Ovary (tissue), 3 donors: ENCODE results near the gene SH3GLB2.

ENCODE experiments used
- POLR2A ChIP-seq: fragments of 450-650 bp; IDR thresholded peaks from one replicate; pipeline ENCODE4 v1.6.1; 2017; ENCODE audit warnings: antibody characterized with exemption, mild to moderate bottlenecking, moderate library complexity
- TF ChIP-seq, protein P1 (sequence below), 3 donors: fragments of 450-650 bp in 2 of 3; fragments of 200-600 bp in 1 of 3; IDR thresholded peaks; one replicate each; pipeline versions ENCODE4 v1.5.1 to v1.8.0; 2016 to 2022; ENCODE audit warnings: antibody characterized with exemption in 3 of 3, mild to moderate bottlenecking in 1 of 3
- donor health status: DM: no; HTN: no; CAD: no.

DNA sequence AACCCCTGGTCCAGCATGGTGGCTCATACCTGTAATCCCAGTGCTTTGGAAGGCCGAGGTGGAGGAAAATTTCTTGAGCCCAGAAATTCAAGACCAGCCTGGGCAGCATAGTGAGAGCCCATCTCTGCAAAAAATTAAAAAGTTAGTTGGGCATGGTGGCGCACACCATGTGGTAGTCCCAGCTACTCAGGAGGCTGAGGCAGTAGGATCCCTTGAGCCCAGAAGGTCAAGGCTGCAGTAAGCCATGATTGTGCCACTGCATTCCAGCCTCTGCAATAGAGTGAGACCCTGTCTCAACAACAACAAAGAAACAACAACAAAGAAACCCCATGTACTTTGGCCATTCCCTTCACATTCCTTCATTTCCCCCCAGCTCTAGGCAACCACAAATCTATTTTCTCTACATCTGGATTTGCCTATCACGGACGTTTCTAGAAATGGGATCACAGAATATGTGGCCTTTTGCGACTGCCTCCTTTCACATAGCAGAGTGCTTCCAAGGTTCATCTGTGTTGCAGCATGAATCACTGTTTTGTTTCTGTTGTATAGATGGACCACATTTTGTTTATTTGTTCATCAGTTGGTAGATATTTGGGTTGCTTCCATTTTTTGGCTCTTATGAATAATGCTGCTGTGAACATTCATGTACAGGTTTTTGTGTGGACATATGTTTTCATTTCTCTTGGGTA, 26.2 kb upstream of the SH3GLB2 start:
- TF ChIP-seq, protein P1, sequence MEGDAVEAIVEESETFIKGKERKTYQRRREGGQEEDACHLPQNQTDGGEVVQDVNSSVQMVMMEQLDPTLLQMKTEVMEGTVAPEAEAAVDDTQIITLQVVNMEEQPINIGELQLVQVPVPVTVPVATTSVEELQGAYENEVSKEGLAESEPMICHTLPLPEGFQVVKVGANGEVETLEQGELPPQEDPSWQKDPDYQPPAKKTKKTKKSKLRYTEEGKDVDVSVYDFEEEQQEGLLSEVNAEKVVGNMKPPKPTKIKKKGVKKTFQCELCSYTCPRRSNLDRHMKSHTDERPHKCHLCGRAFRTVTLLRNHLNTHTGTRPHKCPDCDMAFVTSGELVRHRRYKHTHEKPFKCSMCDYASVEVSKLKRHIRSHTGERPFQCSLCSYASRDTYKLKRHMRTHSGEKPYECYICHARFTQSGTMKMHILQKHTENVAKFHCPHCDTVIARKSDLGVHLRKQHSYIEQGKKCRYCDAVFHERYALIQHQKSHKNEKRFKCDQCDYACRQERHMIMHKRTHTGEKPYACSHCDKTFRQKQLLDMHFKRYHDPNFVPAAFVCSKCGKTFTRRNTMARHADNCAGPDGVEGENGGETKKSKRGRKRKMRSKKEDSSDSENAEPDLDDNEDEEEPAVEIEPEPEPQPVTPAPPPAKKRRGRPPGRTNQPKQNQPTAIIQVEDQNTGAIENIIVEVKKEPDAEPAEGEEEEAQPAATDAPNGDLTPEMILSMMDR (IDR thresholded peaks at IDR 0.05), result no peak
- no peak for TF ChIP-seq POLR2A
